Kidney epithelial cell (primary cell): Measurements from ENCODE around the gene ADRB2. TPM values are rescaled to one million over a fixed set of nuclear protein-coding genes. Genes with fewer than 3 reads are reported as not detected.

Source experiments
- DNase-seq: peaks from one replicate; pipeline ENCODE4 v3.0.0-alpha.2; 2010; ENCODE audit warnings: low read depth
- H3K27me3 ChIP-seq: 2 replicates; pipeline ENCODE4 v1.6.0; 2011; ENCODE audit warnings: low read length; ENCODE audit not compliant: control insufficient read depth, insufficient read depth
- H3K36me3 ChIP-seq: 2 replicates; pipeline ENCODE4 v1.5.1; 2011; ENCODE audit warnings: low read length; ENCODE audit not compliant: control insufficient read depth, insufficient read depth
- H3K4me3 ChIP-seq: 2 replicates; pipeline ENCODE4 v1.5.1; 2011; ENCODE audit warnings: low read depth, mild to moderate bottlenecking, control low read depth, low read length
- CTCF ChIP-seq: IDR thresholded peaks from 2 replicates; pipeline ENCODE4 v1.5.1; 2011; ENCODE audit warnings: mild to moderate bottlenecking, moderate library complexity, low read length, control low read depth, inconsistent platforms; ENCODE audit not compliant: insufficient read depth, poor library complexity, severe bottlenecking
- total RNA-seq: library from RNA; depleted of rRNA; stranded (reverse); fragments of >200 nt; gene quantifications from 2 replicates; pipeline ENCODE4 v1.2.3, GENCODE V29; 2015

ADRB2 gene
- total RNA-seq, 1 donor from 2014 or later: 1.2 TPM

DNA sequence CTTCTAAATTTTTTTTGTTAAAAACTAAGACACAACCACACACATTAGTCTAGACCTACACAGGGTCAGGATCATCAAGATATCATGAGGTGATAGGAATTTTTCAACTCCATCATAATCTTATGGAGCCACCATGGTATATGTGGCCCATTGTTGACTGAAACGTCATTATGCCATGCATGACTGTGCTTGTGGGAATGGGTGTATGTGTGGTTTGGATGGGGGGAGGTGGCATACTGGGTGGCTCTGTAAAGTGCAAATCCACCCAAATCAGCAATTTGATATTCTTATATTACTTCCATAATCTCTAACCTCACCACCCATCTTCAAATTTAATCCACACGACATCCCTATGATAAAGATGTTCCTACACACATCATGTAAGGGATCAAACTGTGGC lies 21.0 kb downstream of the ADRB2 start:
- TF ChIP-seq CTCF: no peak
- no peak overlapping the region for H3K4me3 ChIP-seq
- no peaks in the 10 kb centered on the region for H3K36me3 ChIP-seq
- no peak for DNase-seq
- no peaks in the 10 kb centered on the region for H3K27me3 ChIP-seq

- Histone ChIP-seq H3K4me3 (no peak overlapping the region), H3K27me3 (no peaks in the 10 kb centered on the region), H3K36me3 (no peaks in the 10 kb centered on the region)
- no peak for TF ChIP-seq CTCF
- DNase-seq: no peak
Measured at GRCh38 chr5:148848393-148849031, 22.1 kb downstream of the ADRB2 start.

DNA sequence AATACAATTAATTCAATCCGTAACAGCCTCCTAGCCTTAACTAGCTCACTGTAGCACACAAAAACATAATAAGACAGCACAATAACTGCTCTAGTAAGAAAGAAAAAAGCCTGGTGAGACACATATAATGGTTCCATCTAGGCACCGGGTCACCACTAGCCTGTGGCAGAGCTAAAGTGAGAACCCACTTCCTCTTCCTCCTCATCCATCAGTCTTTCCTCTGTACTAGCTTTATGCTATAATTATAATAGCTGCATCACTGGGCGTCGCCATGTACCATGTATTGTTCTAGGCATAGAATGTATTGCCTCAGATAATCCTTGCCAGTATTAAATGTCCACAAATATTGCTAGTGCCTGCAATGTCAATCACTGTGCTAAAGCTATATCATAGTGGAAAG lies 23.1 kb downstream of the ADRB2 start:
- no peak for DNase-seq
- H3K36me3 ChIP-seq: no peaks in the 10 kb centered on the region
- no peak overlapping the region for H3K4me3 ChIP-seq
- H3K27me3 ChIP-seq: no peaks in the 10 kb centered on the region
- TF ChIP-seq CTCF: no peak

DNA sequence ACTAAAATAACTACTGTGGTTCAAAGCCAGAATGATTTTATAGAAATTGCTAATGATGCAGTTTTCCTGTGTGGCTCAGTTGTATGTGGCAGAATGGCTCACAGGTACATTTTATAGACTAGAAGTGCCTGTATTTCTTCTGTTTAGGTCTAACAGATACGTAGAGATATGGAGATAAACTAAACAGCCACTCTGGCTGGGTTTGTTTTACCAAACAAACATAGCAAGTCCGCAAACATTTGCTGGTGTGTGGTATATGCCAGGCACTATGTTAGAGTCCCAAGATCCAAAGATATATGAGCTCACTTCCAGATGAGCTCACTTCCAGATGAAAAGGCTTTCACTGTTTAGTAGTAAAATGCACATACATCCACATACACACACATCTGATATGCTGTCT lies 24.4 kb downstream of the ADRB2 start:
- Histone ChIP-seq H3K36me3 (no peaks in the 10 kb centered on the region), H3K27me3 (no peaks in the 10 kb centered on the region), H3K4me3 (no peak overlapping the region)
- TF ChIP-seq CTCF: no peak
- DNase-seq: no peak

DNA sequence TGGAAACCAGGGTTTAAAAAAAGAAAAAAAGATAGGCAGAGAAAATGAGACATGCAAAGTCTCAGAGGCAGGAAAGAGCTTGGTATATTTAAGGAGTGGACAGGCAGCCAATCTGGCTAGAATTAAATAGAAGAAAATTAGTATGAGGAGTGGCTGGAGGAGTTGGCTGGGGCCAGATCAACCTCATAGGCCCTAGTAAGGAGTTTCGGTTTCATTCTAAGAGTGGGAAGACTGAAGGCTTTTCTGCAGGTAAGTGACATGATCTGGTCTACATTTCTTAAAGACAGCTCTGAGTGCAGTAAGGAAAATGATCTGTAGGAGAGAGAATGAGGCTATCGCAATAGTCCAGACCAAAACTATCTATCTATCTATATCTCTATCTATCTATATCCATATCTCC lies 27.5 kb downstream of the ADRB2 start:
- Histone ChIP-seq H3K4me3 (no peak overlapping the region), H3K36me3 (no peaks in the 10 kb centered on the region), H3K27me3 (no peaks in the 10 kb centered on the region)
- TF ChIP-seq CTCF: no peak
- DNase-seq: no peak
